ENCODE data around the gene ZNF780A.
"Not testable (repeated sequence)": the region's sequence is repeated elsewhere in the genome, so short reads cannot be mapped to it uniquely, and the experiment has no call there.

ZNF780A gene

DNA sequence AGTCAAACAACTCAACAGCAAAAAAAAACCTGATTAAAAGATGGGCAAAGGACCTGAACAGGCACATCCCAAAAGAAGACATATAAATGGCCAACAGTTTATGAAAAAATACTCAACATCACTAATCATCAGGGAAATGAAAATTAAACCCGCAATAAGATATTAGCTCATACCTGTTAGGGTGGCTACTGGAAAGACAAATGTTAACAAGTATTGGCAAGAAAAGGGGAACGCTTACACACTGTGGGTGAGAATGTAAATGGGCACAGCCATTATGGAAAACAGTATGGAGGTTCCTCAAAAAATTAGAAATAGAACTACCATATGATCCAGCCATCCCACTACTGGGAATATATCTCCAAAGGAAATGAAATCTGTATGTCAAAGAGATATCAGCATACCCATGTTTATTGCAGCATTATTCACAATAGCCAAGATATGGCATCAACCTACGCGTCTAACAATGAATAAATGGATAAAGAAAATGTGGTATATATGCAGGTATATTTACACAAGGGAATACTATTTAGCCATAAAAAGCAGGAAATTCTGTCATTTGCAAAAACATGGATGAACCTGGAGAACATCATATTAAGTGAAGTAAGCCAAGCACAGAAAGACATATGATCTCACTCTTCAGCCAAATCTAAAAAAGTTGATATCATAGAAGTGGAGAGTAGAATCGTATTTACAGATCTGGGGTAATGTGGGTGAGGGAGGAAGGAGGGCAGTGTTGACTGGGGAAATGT lies 2.3 kb downstream of the ZNF780A start:
- in situ Hi-C loops (cut with MboI; ENCODE audit: low sequenced_read_pairs): no loop called here

DNA sequence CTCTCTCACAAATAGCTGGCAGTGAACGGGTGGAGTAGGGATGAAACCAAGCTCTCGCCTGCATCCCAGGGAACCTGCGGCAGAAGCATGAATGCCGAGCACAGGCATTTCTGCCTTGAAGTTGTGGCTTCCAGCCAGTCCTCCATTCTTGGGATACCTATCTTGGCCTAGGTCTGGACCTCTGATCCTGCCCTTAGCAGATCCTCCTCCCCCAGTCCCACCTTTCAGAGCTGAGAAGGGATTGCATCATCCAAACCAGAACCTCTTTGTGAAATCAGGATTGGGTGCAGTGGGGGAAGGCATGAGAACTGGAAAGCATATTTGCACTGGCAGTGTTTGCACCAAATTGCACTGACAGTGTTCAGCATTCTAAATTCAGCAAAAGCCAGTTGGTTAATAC lies 5.8 kb downstream of the ZNF780A start:
- in situ Hi-C loops (cut with MboI; ENCODE audit: low sequenced_read_pairs): no loop called here

DNA sequence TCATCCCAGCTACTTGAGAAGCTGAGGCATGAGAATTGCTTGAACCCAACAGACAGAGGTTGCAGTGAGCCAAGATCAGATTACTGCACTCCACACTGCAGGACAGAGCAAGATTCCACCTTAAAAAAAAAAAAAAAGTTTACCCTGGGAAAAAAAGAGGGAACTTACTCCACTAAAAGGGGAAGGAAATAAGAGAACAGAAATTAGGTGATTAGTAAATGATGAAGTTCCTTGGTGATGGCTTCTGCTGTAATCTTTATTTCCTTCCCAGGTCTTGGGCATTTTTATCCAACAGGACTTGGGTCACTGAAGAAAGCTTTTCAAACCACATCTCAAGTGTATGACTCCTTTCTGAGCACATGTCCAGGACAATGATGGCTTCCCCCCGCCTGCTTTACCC lies 9.3 kb downstream of the ZNF780A start:
- in situ Hi-C loops (cut with MboI; ENCODE audit: low sequenced_read_pairs): no loop called here

DNA sequence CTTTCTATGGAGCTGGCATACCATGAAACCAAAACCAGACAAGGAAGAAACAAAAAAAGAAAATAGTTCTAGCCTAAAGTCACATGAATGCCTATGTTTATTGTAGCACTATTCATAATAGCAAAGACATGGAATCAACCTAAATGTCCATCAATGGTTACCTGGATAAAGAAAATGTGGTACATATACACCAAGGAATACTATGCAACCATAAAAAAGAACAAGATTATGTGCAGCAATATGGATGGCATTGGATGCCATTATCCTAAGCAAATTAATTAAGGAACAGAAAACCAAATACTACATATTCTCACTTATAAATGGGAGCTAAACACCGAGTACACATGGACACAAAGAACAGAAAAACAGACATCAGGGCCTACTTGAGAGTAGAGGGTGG lies 10.5 kb downstream of the ZNF780A start:
- in situ Hi-C loops (cut with MboI; ENCODE audit: low sequenced_read_pairs): no loop called here

DNA sequence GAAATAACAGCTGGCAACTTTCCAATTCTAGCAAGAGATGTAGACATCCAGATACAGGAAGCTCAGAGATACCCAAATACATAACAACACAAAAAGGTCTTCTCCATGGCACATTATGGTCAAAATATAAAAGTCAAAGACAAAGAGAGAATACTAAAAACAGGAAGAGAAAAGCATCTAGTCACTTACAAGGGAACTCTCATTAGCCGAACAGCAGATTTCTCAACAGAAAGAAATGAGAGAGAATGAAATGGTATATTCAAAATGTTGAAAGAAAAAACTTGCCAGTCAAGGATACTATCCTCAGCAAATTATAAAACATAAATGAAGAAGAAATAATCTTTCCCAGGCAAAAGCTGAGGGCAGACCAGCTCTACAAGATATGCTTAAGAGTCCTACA lies 12.4 kb downstream of the ZNF780A start:
- in situ Hi-C loops (cut with MboI; ENCODE audit: low sequenced_read_pairs): no loop called here

DNA sequence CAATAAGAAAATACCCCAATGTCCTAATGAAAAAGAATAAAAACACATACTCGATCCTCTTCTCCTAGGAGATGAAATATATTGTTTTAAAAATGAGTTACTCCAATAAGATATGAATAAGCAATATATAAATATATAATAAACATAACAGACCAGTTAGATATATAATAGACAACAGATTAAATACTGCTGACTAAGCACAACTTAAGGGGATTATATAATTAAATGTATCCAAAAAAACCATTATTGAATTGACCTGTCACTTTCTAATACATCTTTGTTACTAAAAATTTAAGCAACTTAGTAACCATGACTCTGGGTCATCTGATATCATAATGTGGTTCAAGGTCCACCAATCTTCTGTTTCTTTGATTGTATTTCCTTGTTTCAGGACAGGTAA lies 20.7 kb downstream of the ZNF780A start:
- in situ Hi-C loops (cut with MboI; ENCODE audit: low sequenced_read_pairs): no loop called here

DNA sequence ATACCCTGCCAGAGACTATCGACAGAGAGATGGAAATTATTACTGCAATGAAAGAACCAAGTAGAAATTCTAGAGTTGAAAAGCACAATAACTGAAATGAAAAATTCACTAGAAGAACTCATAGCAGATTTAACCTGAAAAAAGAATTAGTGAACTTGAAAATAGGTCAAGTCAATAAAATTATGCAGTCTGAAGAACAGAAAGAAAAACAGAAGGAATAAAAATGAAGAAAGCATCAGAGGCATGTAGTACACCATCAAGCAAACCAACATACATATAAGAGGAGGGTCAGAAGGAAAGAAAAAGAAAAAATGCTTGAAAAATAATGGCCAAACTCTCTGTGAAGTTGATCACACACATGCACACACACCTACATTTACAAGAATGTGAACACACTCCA lies 31.1 kb downstream of the ZNF780A start:
- in situ Hi-C loops (cut with MboI; ENCODE audit: low sequenced_read_pairs): no loop called here

DNA sequence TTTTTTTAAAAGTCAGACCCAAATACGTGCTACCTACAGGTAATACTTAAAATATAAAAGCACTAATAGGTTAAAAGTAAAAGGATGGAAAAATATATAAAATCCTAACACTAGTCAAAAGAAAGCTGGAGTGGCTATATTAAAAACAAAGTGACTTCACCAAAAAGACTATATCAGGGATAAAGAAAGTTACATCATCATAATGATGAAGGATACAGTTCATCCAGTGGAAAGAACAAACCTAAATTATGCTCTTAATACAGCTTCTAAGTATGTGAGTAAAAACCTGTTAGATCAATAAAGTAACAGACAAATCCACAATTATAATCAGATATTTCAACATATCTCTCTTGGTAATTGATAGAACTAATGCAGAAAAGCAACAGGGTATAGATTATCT lies 33.6 kb downstream of the ZNF780A start:
- in situ Hi-C loops (cut with MboI; ENCODE audit: low sequenced_read_pairs): no loop called here

DNA sequence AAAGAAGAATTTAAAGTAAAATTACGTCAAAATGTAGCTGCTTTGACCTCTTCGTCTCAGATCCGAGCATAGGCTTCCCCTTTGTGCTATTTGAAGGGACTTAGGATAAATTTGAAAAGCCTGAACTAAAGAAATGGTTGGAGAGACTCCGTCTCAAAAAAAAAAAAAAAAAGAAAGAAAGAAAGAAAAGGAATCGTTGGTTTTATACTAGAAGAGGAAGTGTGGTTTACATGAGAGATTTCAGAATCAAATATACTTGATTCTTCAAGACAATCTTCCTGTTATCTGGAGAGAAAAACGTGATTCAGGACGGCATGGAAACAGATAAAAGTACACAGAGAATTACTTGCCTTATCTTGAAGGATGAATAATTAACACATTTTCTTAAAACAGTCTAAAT lies 34.2 kb downstream of the ZNF780A start:
- in situ Hi-C loops (cut with MboI; ENCODE audit: low sequenced_read_pairs): no loop called here

DNA sequence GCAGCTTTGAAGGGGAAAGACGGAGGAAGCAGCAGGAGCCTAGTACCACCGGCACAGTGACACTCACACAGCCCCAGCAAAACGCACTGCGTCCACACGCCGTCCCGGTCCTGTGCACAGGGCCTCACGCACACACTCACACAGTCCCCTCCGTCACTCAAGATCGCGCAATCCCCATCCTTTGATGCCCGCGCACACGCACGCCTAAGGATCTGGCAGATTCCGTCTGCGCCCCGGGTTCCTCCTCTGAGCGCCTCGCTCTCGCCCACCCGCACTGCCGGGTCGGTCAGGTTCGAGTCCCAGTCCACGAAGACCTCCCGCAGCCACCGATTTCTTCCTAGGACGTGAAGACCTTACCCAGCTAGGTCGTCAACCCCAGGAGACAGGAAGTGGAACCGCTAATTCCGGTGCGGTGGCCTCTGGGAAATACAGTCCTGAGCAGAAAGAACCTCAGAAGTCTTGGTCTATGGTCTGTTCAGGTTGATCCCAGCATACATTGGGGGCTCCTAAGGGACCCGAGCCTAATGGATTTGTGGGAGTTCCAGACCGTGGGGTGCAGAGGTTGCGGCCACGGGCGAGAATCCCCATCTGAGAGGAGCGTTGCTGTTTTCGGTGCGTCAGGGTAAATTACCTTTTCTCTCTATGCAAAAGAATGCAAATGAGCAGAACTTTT lies 34.8 kb downstream of the ZNF780A start, which contains the start of gene ZNF780B:
TSS of gene ZNF780B (minus strand) at position 400 of the 673 bp plus-strand sequence. CDS start 5,899 bp downstream, outside the sequence.
- in situ Hi-C loops (cut with MboI; ENCODE audit: low sequenced_read_pairs): no loop called here

DNA sequence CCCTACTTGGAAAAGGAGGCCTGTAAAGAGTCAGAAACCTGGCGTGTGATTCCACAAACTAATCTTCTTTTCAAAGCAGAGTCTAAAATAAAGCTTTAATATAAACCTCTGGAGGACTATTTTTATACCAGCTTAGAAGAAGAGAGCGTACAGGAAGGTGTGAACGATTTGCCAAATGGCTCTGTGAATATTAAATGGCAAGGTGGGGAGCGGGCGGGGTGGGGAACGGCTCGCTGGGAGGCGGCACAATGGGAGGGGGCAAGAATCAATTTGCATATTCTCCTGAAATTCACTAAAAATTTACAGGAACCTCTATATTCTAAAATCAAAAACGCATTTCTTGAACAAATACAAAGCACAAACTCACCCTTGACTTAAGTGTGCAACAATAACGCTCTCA lies 35.7 kb downstream of the ZNF780A start:
- in situ Hi-C loops (cut with MboI; ENCODE audit: low sequenced_read_pairs): no loop called here

DNA sequence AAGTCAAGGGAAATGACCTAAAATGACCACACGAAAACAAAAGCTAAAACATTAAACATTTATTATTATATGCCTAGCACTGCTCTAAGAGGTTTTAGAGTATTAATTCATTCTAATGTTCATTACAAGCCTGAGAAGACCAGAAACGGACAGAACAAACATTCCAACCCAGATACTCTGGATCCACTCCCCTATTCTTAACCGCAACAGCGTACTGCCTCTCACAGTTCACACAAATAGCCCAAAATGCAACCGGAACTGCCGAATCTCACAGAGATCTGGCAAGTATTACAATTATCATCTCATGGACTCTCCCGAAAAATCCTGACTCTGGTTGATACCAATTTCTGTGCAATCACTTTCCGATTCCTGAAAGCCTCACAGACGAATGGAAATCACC lies 36.1 kb downstream of the ZNF780A start:
- in situ Hi-C loops (cut with MboI; ENCODE audit: low sequenced_read_pairs): no loop called here

DNA sequence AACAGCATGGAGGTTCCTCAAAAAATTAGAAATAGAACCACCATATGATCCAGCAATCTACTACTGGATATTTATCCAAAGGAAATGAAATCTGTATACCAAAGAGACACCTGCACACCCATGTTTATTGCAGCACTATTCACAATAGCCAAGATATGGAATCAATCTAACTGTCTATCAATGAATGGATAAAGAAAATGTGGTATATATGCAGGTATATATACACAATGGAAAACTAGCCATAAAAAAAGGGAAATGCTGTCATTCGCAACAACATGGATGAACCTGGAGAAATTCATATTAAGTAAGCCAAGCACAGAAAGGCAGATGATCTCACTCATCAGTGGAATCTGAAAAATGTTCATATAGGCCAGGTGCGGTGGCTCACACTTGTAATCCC lies 37.3 kb downstream of the ZNF780A start:
- in situ Hi-C loops (cut with MboI; ENCODE audit: low sequenced_read_pairs): no loop called here

DNA sequence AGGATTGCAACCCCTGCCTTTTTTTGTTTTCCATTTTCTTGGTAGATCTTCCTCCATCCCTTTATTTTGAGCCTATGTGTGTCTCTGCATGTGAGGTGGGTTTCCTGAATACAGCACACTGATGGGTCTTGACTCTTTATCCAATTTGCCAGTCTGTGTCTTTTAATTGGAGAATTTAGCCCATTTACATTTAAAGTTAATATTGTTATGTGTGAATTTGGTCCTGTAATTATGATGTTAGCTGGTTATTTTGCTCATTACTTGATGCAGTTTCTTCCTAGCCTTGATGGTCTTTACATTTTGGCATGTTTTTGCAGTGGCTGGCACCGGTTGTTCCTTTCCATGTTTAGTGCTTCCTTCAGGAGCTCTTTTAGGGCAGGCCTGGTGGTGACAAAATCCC lies 49.0 kb downstream of the ZNF780A start:
- in situ Hi-C loops (cut with MboI; ENCODE audit: low sequenced_read_pairs): not testable (repeated sequence)

DNA sequence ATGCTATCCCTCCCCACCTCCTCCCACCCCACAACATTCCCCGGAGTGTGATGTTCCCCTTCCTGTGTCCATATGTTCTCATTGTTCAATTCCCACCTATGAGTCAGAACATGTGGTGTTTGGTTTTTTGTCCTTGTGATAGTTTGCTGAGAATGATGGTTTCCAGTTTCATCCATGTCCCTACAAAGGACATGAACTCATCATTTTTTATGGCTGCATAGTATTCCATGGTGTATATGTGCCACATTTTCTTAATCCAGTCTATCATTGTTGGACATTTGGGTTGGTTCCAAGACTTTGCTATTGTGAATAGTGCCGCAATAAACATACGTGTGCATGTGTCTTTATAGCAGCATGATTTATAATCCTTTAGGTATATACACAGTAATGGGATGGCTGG lies 52.7 kb downstream of the ZNF780A start:
- in situ Hi-C loops (cut with MboI; ENCODE audit: low sequenced_read_pairs): not testable (repeated sequence)

DNA sequence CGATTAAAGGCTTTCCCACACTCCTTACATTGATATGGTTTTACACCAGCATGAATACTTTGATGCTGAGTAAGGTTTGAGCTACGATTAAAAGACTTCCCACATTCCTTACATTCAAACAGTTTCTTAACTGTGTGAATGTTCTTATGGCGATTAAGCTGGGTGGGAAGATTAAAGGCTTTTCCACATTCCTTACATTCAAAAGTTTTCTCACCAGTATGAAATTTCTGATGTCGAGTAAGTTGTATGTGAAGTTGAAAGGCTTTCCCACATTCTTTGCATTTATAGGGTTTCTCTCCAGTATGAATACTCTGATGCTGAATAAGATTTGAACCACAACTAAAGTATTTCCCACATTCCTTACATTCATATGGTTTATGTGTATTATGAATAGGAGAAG lies 54.7 kb downstream of the ZNF780A start:
- in situ Hi-C loops (cut with MboI; ENCODE audit: low sequenced_read_pairs): no loop called here

DNA sequence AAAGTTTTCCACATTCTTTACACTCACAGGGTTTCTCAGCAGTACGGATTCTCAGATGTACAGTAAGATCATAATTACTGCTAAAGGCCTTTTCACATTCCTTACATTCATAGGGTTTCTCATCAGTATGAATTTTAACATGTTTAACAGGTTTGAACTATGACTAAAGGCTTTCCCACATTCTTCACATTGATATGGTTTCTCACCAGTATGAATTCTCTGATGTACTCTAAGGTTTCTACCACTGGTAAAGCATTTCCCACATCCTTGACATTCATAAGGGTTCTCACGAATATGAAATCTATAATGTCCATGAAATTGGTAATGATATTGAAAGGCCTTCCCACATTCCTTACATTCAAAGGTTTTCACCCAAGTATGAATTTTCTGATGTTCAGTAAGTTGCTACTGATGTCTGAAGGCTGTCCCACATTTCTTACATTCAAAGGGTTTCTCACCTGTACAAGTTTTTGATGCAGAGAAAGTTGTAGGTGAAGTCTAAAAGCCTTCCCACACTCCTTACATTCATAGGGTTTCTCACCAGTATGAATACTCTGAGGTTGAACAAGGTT lies 56.7 kb downstream of the ZNF780A start:
- in situ Hi-C loops (cut with MboI; ENCODE audit: low sequenced_read_pairs): no loop called here

DNA sequence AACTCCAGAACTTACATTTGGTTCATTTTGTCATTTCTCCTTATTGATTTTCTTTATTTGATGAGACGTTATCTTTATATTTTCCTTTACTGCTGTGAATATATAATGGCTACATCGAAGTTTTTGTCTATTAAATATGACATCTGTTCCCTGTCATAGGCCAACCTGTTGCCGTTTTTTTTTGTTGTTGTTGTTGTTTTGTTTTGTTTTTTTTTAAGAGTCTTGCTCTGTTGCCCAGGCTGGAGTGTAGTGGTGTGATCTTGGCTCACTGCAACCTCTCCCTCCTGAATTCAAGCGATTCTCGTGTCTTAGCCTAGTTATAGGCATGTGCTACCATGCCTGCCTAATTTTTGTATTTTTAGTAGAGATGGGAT lies 64.2 kb downstream of the ZNF780A start:
- in situ Hi-C loops (cut with MboI; ENCODE audit: low sequenced_read_pairs): no loop called here

DNA sequence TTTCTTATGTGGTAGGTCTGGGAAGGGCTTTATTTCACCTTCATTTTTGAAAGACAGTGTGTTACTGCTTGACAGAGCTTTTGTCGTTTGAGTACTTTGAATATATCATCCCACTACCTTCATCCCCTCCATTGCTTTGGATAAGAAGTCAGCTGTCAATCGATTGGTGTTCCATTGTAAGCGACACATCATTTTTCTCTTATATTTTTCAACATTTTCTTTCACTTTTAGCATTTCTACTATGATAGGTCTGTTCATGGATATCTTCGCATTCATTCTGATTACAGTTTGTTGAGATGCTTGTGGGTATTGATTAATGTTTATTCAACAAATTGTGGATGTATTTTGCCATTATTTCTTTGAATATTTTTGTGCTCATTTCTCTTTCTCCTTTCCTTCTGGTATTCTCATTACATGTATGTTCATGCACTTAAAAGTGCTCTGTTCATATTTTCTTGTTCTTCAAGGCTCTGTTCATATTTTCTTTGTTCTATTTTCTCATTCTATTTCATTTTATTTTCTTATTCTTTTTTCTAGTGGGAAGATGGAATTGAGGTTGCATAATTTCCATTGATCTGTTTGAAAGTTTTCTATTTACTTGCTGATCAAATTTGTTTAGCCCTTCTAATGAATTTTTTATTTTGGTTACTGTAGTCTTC lies 64.7 kb downstream of the ZNF780A start:
- in situ Hi-C loops (cut with MboI; ENCODE audit: low sequenced_read_pairs): no loop called here

DNA sequence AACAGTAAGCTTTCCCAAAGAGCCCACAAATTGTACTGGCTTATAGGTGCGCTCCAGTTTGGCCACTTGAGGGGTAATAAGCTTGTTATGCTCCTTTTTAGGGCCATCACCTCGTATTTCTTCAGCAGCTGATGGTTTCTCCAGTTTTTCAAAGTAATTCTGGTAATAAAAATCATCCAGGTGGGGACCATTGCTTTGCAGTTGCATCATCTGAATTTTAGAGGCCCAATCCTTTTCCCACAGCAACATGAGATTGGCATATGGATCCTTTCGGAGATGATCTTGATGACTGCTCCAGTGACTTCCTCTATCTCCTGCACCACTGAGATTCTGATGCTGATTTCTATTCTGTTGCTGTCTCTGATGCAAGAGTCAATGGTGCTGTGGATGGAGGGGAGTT lies 66.8 kb downstream of the ZNF780A start:
- in situ Hi-C loops (cut with MboI; ENCODE audit: low sequenced_read_pairs): no loop called here

All from HL-60/S4 treated with retinoic acid at 250 ng/mL for 4 days and 3 days (cell line).